HG02759 (cell line): ENCODE data around the gene LTO1.
"Not testable (repeated sequence)": the region's sequence is repeated elsewhere in the genome, so short reads cannot be mapped to it uniquely, and the experiment has no call there.

Source experiments
- ATAC-seq: cut with Tn5 transposase; IDR thresholded peaks from one replicate; pipeline ENCODE4 v1.9.1; 2021; ENCODE audit warnings: mild to moderate bottlenecking, moderate library complexity; ENCODE audit not compliant: unreplicated experiment

The LTO1 gene

DNA sequence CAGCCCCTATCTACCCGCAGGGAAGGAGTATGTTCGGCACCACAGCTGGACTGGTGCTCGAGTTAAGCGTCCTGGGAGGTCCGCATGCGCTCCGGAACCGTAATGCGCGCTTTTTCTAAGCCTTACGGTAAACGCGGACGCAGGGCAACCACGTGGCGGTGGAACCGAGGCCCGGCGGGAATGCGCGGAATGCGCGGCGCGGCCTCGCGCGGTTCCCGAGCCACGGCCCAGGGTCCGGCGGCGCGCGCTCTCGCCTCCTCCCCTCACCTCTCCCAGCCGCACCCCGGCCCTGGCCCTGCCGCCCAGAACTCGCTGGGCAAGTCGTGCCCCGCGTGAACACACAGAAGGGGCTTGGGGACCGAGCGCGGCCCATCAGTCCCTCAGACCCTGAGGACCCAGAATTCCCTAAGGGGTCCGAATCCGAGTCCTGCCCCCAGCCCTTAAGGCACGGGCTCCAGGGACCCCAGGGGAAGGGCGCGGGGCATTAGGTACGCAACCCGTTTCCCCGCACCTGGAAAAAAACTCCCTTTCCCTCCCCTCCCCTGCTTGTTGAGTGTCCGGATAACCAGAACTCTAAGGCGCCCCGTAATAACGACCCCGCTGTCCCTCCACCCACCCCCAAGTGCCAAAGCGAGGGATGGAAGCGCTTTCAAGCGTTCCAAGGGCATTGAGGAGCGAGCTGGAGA is 38.5 kb downstream of the LTO1 start:
- no peak for ATAC-seq

DNA sequence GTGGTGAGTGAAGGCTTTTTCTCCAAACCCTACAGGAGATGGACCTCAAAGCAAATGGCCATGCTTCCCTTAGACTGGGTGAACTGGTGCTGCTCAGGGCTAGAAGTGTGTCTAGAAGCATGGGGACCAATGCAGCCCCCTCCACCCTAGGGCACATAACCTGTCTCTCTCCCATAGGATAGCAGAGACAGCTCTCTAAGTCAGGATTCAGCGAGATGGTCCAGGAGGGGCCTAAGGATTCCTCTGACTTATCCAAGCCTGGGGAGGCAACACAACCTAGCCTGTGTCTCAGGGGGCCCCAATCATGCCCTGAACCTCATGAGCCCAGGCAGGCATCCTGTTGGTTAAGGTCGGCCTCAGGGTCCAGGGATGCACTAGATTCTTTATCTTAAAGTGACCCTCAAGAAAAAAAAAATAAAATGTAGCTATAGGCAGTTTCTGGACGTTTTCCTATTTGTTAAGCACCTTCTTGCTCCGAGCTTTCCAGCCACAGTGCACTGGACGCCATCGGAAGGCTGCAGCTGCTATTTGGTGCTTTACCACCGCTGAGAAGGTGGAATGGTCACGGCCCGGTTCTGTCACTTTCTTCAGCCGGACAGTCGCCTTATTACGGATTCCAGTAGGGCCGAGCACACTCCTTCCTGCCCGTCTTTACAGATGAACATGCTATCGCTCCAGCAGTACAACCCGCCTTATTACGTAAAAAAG is 39.2 kb downstream of the LTO1 start:
- no peak for ATAC-seq

DNA sequence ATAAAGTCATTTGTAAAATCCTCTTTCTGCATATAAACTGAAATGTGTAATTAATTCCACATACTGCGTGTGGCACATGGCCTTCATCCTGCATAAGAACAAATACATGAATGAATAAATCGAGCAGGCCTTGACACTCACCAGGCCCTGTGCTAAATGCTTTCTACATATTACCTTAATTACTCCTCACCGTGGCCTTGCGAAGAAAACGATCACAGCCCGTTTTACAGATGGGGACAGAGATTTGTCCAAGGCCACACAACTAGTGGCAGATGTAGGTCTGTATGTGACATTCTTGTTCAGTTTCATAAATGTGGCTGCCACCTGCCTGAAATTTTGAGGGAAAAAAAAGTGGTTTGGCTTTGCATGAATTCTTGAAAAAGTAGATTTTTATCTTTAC is 40.0 kb downstream of the LTO1 start:
- ATAC-seq: no peak

DNA sequence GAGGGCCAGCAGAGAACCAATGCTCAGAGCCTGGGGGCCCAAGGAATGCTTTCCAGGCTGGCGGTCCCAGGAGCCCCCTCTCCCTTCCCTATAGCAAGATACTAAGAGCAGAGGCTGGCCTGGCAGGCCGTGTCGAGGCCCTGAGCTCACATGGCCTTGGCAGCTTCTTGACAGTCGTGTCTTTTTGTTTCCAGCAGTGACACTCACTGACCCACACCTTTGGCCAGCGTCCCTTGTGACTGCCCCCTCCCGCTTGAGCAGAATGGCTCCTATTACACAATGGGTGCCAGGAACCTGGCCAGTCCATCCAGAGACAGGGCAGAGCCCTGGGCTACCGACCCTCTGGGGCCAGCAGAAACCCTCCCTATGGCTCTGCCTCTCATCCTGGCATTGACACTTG is 40.6 kb downstream of the LTO1 start:
- no peak for ATAC-seq

DNA sequence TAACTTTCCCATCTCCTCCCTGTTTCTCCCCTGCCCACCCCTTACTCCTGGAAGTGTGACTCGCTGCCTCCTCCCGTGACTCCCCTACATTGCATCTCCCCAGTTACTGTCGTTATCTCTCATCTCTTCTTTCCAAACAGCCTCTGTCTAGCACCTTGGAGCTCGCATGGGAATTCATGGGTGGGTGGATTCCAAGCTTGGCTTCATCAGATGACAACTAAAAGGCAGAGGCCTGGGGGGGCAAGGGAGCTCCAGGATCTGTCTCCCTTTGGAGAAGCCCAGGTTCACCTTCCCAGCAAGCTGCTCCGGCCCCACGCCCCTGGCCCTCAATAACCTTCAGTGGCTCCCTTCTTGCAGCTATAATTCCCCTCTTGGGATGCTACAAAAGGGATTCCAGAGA is 41.1 kb downstream of the LTO1 start:
- ATAC-seq: no peak

DNA sequence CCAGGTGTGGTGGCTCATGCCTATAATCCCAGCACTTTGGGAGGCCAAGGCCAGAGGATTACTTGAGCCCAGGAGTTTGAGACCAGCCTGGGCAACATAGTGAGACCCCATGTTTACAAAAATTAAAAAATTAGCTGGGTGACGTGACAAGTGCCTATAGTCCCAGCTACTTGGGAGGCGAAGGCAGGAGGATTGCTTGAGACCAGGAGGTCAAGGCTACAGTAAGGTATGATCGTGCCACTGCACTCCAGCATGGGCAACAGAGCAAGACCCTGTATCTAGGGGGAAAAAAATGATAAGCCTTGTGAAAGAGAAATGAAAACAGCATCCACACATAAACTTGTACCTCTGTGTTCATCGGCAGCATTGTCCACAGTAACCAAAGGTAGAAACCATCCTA is 42.3 kb downstream of the LTO1 start:
- no peak for ATAC-seq

DNA sequence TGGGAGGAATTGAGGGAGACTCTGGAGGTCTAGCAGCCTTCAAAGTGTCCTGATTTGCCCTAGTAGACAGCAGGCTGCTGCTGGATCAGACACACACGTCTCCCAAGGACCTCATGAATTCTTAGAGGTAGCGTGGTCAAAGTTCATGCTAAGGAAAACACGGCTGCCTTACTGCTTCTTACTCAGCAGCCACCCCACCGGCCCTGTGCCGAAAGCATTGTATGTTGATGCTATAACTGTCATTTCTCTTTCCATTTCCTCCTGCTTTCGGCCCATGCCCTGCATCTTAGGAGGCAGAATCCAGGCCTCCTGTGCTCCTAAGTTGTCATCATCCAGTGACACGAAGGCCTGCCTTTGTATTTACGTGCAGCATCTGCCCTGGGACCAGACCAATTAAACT is 44.7 kb downstream of the LTO1 start:
- no peak for ATAC-seq

DNA sequence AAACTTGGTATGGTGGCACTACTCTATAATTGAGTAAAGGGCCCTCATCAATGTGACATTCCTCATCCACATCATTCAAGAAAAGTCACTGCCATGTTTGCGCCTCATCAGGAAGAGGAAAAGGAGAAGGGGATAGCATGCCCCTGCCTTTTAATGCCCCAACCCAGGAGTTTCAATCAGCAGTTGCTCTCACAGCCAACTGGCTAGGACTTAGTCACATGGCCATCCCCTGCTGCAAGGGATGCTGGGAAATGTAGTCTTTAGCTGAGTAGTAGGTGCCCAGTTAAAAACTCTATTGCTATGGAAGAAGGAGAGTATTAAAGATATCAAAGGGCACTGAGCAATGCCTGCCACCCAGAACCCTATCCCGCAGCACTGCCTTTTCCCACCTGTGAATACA is 45.1 kb downstream of the LTO1 start:
- ATAC-seq: no peak

DNA sequence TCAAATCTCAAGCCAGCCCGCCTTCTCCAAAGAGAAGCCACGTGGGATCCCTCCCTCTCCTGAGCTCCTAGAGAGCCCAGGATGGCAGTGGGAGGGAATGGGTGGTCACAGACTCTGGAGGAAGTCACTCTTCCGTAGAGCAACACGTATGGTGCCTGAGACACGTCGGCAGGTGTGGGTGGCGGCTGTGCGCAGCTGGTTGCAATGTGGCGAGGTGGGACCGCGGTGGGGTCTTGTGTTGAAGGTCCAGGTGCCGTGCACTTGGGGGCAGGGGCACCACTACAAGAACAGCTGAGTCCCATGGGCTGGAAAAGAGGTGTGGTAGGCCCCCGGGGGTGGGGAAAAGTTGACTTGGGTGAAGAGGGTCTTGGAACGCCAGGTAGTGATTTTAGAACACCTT is 47.6 kb downstream of the LTO1 start:
- no peak for ATAC-seq

DNA sequence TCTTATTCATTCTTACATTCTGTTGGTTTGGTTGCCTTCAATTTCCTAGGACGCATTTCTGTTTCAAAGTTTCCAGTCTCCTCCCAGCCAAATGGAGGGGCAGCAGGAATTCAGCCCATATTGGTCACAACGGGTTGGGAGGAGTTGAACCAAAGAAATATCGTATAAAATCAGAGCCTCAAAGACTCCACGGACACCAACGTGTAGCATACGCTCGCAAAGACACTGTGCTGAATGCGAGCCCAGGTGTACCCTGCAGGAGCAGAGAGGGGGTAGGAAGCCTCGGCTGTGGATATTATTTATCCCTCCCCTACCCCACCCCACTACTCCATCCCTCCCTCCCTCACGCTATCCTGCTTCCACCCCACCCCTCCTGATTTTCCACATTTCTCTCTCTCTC is 49.7 kb downstream of the LTO1 start:
- no peak for ATAC-seq

DNA sequence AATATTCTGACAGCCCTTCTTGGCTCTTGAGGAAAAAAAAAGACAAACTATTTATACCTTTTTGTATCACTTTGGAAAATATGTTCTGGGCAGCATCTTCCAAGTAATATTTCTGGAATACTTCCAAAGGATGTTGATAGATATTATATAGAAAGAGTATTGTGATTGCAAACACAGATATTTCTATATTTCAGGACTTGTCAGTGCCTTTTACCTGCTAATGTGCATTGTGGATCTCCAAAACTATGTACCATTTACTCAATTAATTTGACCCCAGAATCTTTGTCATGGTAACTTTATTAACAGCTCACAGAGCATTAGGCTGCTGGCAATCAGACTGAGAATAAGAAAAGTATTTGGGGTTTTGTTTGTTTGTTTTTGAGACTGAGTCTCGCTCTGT is 50.9 kb downstream of the LTO1 start:
- ATAC-seq: no peak

DNA sequence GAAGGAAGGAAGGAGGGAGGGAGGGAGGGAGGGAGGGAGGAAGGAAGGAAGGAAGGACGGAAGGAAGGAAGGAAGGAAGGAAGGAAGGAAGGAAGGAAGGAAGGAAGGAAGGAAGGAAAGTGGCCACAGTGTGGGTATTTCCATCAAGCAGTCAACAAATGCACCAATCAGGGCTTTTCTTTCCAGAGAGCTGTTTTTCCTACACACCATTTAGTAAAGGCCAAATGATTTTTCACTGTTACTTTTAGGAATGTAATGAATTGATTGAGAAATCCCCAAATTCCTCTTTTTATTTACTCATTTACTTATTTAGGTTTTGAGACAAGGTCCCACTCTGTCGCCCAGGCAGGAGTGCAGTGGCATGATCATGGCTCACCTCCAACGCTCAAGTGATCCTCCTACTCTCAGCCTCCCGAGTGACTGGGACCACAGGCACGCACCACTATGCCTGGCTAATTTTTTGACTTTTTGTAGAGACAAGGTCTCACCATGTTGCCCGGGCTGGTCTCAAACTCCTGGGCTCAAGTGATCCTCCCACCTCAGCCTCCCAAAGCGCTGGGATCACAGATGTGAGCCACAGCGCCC is 53.0 kb downstream of the LTO1 start:
- not testable (repeated sequence) for ATAC-seq

DNA sequence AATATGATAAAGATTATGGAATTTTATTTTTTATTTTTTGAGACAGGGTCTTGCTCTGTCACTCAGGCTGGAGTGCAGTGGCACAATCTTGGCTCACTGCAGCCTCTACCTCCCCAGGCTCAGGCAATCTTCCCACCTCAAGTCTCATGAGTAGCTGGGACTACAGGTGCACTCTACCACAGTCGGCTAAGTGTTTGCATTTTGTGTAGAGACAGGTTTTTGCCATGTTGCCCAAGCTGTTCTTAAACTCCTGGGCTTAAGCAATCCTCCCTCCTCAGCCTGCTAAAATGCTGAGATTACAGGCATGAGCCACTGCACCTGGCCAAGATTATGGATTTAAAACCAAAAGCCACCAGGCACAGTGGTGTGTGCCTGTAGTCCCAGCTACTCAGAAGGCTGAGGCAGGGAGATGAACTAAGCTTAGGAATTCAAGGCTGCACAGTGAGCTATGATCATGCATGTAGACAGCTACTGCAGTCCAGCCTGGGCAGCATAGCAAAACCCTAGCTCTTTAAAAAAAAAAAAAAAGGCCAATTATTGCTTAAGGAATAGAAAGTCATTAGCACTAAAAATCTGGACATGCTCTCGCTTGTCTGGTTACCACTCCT is 54.4 kb downstream of the LTO1 start:
- ATAC-seq: no peak

DNA sequence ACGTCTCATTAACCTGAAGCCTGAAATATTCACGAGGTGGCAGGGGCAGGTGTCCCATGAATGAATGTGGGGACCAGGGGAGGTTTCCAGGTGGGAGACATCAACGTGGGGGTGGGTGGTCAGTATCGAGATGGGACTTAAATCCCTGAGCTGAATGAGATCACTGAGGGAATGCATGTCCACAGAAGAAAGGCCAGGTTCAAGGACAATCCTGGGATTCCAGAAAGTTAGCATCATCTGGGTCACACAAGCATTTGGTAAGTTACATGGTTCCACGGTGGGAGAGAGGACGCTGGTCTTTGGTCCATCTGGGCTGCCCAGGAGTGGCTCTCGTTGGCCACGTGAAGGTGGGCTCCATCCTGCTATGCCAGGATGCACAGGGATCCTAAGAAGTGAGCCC is 56.9 kb downstream of the LTO1 start:
- ATAC-seq: no peak

DNA sequence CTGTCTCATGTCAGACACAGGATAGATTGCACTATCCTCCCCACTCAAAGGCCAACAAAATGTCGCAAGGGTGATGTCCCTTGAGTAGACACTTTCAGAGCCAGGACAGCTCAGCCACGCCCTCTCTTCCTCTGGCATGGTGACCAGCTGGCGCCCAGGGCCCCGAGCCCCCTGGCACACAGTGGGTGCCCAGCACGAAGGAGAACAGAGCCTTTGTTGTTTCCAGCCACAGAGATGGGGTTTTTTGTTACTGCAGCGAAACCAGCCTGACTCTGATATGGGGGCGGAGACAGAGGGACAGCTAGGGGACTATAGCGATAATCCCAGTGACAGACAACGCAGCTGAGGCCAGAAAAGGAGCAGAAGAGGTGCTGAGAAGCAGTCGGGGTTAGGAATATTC is 57.5 kb downstream of the LTO1 start:
- no peak for ATAC-seq

DNA sequence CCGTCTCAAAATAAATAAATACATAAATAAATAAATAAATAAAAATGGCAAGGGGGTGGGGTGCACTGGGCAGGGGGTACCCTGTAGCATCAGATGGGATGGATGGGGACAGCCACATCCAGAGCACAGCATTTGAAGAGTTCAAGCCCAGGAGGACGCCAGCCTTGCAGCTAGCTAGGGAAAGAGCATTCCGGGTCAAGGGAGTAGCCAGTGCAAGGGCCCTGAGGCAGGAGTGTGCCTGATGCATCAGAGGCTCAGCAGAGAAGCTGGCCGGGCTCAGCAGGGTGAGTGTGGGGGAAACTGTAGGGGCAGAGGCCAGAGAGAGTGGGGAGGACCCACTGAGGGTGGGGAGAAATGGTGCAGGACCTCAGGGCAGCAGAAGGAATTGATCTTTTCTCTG is 57.9 kb downstream of the LTO1 start:
- ATAC-seq: no peak
